SK-N-MC (cell line): Measurements from ENCODE around the gene IFNGR1.
"Not testable (repeated sequence)": the region's sequence is repeated elsewhere in the genome, so short reads cannot be mapped to it uniquely, and the experiment has no call there.

Experiments
- DNase-seq: peaks from one replicate; pipeline ENCODE4 v3.0.0-alpha.2; 2011; ENCODE audit warnings: low read depth, low spot score
- H3K27ac ChIP-seq: fragments of 200-600 bp; sonication (generic); 2 replicates; pipeline ENCODE4 v1.5.1; 2016; ENCODE audit warnings: mixed run types
- H3K36me3 ChIP-seq: fragments of 200-600 bp; sonication (generic); 2 replicates; pipeline ENCODE4 v1.6.1; 2017; ENCODE audit warnings: antibody characterized with exemption, low read length, mixed read lengths; ENCODE audit not compliant: insufficient read depth
- H3K4me3 ChIP-seq: fragments of 200-600 bp; sonication (generic); 2 replicates; pipeline ENCODE4 v1.5.1; 2016
- H3K9ac ChIP-seq: fragments of 200-600 bp; sonication (generic); 2 replicates; pipeline ENCODE4 v1.8.0; 2017; ENCODE audit warnings: mixed run types, mixed read lengths; ENCODE audit not compliant: insufficient read length
- H3K9me3 ChIP-seq: fragments of 200-600 bp; sonication (generic); 2 replicates; pipeline ENCODE4 v1.6.1; 2017; ENCODE audit warnings: low read depth, mild to moderate bottlenecking, antibody characterized with exemption, low read length, moderate library complexity, mixed read lengths
- EZH2 ChIP-seq: fragments of 200-600 bp; sonication (generic); IDR thresholded peaks from one replicate; pipeline ENCODE4 v1.6.1; 2017; ENCODE audit warnings: antibody characterized with exemption
- FOXP2 ChIP-seq: optimal IDR thresholded peaks from 2 replicates; pipeline ENCODE3; 2011; ENCODE audit warnings: mild to moderate bottlenecking, moderate library complexity; ENCODE audit not compliant: insufficient read depth; ENCODE audit errors: extremely low read length, control extremely low read depth
- POLR2AphosphoS5 ChIP-seq: IDR thresholded peaks from 2 replicates; pipeline ENCODE4 v1.6.1; 2012; ENCODE audit warnings: mild to moderate bottlenecking, low read depth, low read length, borderline replicate concordance

The IFNGR1 gene

DNA sequence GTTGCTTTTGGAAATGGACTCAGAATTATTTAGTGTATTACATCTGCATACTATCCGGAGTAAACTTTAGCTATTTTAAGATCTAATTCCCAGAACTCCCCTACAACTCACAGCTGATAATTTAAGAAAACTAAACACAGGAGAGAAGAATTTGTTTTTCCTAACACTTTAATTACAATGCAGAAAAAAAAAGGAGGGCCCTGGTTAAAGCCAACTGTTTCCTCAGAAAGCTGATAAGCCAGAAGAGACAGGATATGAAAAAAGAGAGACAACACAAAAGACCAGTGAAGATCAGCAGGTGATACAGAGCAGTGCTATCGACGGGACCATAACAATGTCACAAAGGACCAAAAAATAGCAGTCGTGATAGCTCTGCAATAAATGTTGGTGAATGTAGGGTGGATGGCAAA is 5.8 kb downstream of the IFNGR1 start:
- Histone ChIP-seq H3K27ac (no peak overlapping the region), H3K9me3 (peaks cover 10% of the 10 kb centered on the region; the same call in 1 of the 2 replicates), H3K4me3 (no peak overlapping the region), H3K36me3 (peaks cover 41% of the 10 kb centered on the region), H3K9ac (no peak overlapping the region)
- DNase-seq, result no peak
- TF ChIP-seq FOXP2 (no peak), EZH2 (no peak), POLR2AphosphoS5 (no peak)

DNA sequence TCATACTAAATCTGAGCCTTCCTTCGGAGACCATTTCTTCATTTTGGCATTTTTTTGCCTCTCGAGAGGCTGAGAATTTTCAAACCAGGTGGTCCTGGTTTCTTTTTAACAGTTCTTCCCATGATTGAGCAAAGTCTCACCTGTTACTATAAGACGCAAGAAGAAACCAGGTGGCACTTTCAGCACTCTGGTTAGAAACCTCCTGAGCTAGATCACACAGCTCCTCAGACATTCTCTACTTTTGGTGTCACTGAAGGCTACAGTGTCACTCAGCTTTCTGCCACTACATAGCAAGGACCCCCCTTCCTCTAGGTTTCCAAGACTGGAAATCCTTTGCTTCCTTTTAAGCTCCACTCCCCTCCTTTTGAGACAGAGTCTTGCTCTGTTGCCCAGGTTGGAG is 7.3 kb downstream of the IFNGR1 start:
- peaks cover 10% of the 10 kb centered on the region; the same call in 1 of the 2 replicates for H3K9me3 ChIP-seq
- no peak overlapping the region for H3K9ac ChIP-seq
- H3K27ac ChIP-seq, result no peak overlapping the region
- H3K36me3 ChIP-seq, result peaks cover 45% of the 10 kb centered on the region
- TF ChIP-seq FOXP2, result no peak
- no peak for TF ChIP-seq EZH2
- no peak for TF ChIP-seq POLR2AphosphoS5
- DNase-seq, result no peak
- H3K4me3 ChIP-seq, result no peak overlapping the region

DNA sequence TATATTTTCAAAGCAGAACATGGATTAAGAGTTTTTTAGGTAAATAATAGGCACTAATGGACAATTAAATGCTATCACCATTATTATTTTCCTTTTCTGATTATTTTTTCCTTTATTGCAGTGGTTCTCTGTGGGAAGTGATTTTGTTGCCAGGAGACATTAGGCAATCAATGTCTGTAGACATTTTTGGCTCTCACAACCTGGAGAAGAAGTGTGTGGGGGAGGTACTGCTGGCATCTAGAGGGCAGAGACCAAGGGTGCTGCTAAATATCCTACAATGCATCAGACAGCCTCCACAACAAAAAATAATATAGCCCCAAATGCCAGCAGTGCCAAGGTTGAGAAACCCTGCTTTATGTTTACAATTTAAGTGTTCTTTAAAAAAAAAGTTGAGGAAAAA is 8.3 kb downstream of the IFNGR1 start:
- Histone ChIP-seq H3K27ac (no peak overlapping the region), H3K9ac (no peak overlapping the region), H3K9me3 (peaks cover 10% of the 10 kb centered on the region; the same call in 1 of the 2 replicates), H3K36me3 (peaks cover 55% of the 10 kb centered on the region), H3K4me3 (no peak overlapping the region)
- TF ChIP-seq POLR2AphosphoS5, result no peak
- TF ChIP-seq FOXP2, result no peak
- TF ChIP-seq EZH2, result no peak
- no peak for DNase-seq

DNA sequence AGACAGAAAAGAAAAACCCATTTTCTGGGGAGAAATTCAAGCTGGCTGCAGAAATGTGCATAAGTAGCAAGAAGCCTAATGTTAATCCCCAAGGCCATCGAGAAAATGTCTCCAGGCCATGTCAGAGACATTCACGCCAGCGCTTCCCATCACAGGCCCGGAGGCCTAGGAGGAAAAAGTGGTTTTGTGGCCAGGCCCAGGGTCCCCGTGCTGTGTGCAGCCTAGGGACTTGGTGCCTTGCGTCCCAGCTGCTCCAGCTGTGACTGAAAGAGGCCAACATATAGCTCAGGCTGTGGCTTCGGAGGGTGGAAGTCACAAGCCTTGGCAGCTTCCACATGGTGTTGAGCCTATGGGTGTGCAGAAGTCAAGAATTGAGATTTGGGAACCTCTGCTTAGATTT is 10.9 kb downstream of the IFNGR1 start:
- Histone ChIP-seq H3K4me3 (no peak overlapping the region), H3K36me3 (peaks cover 64% of the 10 kb centered on the region), H3K9ac (no peak overlapping the region), H3K27ac (no peak overlapping the region), H3K9me3 (peaks cover 10% of the 10 kb centered on the region; the same call in 1 of the 2 replicates)
- no peak for DNase-seq
- TF ChIP-seq EZH2 (no peak), POLR2AphosphoS5 (no peak), FOXP2 (no peak)

DNA sequence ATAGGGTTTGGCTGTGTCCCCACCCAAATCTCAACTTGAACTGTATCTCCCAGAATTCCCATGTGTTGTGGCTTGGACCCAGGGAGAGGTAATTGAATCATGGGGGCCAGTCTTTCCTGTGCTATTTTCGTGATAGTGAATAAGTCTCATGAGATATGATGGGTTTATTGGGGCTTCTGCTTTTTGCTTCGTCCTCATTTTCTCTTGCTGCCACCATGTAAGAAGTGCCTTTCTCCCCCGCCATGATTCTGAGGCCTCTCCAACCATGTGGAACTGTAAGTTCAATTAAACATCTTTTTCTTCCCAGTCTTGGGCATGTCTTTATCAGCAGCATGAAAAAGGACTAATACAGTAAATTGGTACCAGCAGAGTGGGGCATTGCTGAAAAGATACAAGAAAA is 11.7 kb downstream of the IFNGR1 start:
- not testable (repeated sequence) for H3K9me3 ChIP-seq, H3K27ac ChIP-seq, H3K4me3 ChIP-seq, DNase-seq, H3K9ac ChIP-seq
- peaks cover 70% of the 10 kb centered on the region for H3K36me3 ChIP-seq

DNA sequence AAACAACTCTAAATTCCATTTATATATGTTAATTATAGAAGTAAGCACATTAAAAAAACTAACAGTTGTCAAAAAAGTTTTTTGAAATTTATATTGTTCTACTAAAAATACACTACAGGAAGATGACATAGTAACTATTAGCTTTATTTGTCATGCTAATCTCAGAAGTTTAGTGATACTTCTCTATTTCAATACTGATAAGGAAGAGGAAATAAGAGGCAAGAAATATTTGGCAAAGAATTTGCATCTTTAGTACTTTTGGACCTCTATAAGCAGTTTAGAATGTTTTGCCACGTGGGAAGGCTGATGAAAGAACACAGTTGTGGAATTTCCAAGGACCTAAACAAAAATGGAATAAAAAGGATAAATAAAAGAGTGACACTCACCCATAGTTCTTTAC is 12.6 kb downstream of the IFNGR1 start:
- H3K36me3 ChIP-seq, result peaks cover 69% of the 10 kb centered on the region
- no peak overlapping the region for H3K27ac ChIP-seq
- DNase-seq, result no peak
- TF ChIP-seq EZH2 (no peak), POLR2AphosphoS5 (no peak), FOXP2 (no peak)
- H3K9me3 ChIP-seq, result peaks cover 7% of the 10 kb centered on the region; the same call in 1 of the 2 replicates
- H3K4me3 ChIP-seq, result no peak overlapping the region
- no peak overlapping the region for H3K9ac ChIP-seq

DNA sequence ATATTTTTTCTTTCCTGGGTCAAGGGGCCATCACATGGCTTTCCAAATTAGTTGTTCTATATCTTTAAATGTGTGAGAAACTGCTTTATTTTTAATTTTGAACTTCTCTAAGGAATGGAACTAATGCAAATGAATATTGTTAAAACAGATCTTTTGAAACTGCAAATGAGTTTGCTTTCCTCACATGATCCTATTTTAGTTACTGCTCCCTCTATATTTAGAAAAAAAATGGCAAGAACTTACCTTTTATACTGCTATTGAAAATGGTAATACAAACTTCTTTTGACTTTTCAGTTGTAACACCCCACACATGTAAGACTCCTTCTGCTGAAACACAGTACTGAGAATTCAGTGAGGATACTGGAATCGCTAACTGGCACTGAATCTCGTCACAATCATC is 15.9 kb downstream of the IFNGR1 start:
- H3K9me3 ChIP-seq, result no peaks in the 10 kb centered on the region
- no peak for TF ChIP-seq POLR2AphosphoS5
- no peak for TF ChIP-seq EZH2
- TF ChIP-seq FOXP2, result no peak
- DNase-seq, result no peak
- H3K9ac ChIP-seq, result no peak overlapping the region
- H3K4me3 ChIP-seq, result no peak overlapping the region
- no peak overlapping the region for H3K27ac ChIP-seq
- H3K36me3 ChIP-seq, result peaks cover 79% of the 10 kb centered on the region

DNA sequence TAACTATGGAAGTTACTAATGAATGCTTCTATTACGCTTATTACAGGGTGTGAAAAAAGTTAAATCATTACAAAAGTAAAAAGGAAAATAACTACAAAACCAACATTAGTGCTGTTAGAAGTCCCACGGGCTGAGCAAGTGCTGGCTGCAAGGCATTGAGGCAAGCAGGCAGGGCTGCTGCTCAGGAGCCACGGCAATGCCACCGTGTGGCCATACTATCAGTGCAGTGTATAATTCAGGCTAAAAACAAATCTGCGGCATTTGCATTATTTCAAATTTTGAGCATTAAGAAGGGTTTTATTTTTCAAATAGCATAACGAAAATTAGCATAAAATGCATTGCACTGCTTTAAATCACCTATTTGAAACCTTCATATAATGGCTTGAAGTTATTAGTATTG is 17.1 kb downstream of the IFNGR1 start:
- Histone ChIP-seq H3K4me3 (no peak overlapping the region), H3K9me3 (no peaks in the 10 kb centered on the region), H3K9ac (no peak overlapping the region), H3K27ac (no peak overlapping the region), H3K36me3 (peaks cover 84% of the 10 kb centered on the region)
- no peak for TF ChIP-seq POLR2AphosphoS5
- TF ChIP-seq FOXP2, result no peak
- TF ChIP-seq EZH2, result no peak
- DNase-seq, result no peak

DNA sequence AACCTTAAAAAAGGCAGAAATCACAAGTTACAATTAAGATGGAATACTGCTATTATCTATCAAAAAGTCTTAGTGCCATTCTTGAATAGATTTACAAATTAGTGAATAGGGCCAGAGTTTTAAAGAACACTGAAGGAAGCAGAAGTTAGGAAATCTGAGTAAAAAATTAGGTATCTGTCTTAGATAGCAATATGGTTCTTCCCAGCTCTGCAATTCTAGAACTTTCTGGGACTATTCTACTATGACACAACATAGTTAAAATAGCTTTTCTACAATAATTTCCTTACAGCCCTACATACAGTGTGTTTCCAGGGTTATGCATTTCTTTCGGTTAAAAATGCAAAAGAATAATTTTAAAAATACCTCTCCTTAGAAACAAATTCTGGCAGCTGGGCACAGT is 18.2 kb downstream of the IFNGR1 start:
- Histone ChIP-seq H3K4me3 (no peak overlapping the region), H3K9me3 (no peaks in the 10 kb centered on the region), H3K27ac (no peak overlapping the region), H3K36me3 (peaks cover 73% of the 10 kb centered on the region), H3K9ac (no peak overlapping the region)
- no peak for TF ChIP-seq FOXP2
- DNase-seq, result no peak

DNA sequence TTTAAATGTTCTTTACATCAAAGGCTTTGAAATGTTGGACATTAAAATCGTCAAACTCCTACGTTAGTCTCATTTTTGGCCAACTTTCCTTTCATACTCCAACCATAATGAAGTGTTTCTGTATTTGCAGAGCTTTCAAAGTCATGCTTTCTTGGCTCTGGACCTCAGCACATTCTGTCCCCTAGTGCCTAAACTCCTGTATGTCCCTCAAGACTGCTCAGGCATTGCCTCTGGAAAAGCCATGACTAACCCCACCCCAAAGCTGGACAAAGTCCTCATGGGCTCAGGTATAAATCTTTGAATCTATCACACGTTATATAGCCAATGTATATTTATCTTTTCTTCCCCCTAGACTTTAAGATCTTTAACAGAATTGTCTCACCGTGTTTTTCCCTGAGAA is 18.9 kb downstream of the IFNGR1 start:
- TF ChIP-seq POLR2AphosphoS5 (no peak), EZH2 (no peak), FOXP2 (no peak)
- DNase-seq, result no peak
- Histone ChIP-seq H3K27ac (no peak overlapping the region), H3K9me3 (no peaks in the 10 kb centered on the region), H3K36me3 (peaks cover 66% of the 10 kb centered on the region), H3K4me3 (no peak overlapping the region), H3K9ac (no peak overlapping the region)
